ENCODE measurements around the gene PHPT1. TPM values are rescaled to one million over a fixed set of nuclear protein-coding genes. Genes with fewer than 3 reads are reported as not detected.

PHPT1 gene
- total and polyA plus RNA-seq, 2 experiments from 2014 or later: 86.2 to 437 TPM

DNA sequence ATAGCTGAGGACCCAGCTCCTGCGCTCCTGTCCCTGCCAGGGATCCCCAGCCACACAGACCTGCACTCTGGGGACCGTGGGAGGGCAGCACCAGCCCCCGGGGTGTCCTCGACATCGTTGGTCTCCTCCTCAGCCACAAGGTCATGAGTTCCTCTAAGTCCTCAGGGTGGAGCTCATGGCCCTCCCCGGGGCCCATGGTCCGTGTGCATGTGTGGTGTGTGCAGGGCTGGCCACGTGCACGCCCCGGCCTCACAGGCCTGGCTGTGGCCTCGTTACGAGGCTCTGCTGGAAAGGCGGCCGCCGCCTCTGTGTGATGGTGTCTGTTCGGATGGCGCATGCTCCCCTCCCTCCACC, 23.0 kb upstream of the PHPT1 start:
- peaks cover 31% of the 10 kb centered on the region for H3K36me3 Mint-ChIP-seq (ENCODE audit: low read depth)
- no peaks in the 10 kb centered on the region for H3K9me3 Mint-ChIP-seq
- Histone ChIP-seq H3K9me2 (ENCODE audit: insufficient read depth) (no peaks in the 10 kb centered on the region), H3K4me2 (no peak overlapping the region), H3K27me3 (ENCODE audit: insufficient read depth) (no peaks in the 10 kb centered on the region), H3K36me3 (ENCODE audit: insufficient read depth) (no peaks in the 10 kb centered on the region), H3F3A (replicated peaks; ENCODE audit: low read depth) (peaks cover 5% of the 10 kb centered on the region; the same call in 1 of the 2 replicates), H3K79me2 (replicated peaks; ENCODE audit: insufficient read depth) (peaks cover 12% of the 10 kb centered on the region; the same call in 1 of the 2 replicates), H2AFZ (no peak overlapping the region), H4K20me1 (replicated peaks; ENCODE audit: insufficient read depth) (no peaks in the 10 kb centered on the region; the same call in none of the 2 replicates), H3K27ac (ENCODE audit: low read depth) (no peak overlapping the region), H3K4me3 (no peak overlapping the region), H3K4me1 (ENCODE audit: insufficient read depth) (no peaks in the 10 kb centered on the region)
- ATAC-seq: no peak
- no peak overlapping the region for H3K27ac Mint-ChIP-seq
- no peak for TF ChIP-seq NANOG (IDR thresholded peaks at IDR 0.05; ENCODE audit: borderline replicate concordance)
- peaks cover 5% of the 10 kb centered on the region for H3K27me3 Mint-ChIP-seq (ENCODE audit: insufficient read depth, low read depth, poor library complexity)
- no peak overlapping the region for H3K4me3 Mint-ChIP-seq
- peaks cover 5% of the 10 kb centered on the region; the same call in 2 of the 3 replicates for H3K4me1 Mint-ChIP-seq
- no peak for DNase-seq (ENCODE audit: low spot score)

DNA sequence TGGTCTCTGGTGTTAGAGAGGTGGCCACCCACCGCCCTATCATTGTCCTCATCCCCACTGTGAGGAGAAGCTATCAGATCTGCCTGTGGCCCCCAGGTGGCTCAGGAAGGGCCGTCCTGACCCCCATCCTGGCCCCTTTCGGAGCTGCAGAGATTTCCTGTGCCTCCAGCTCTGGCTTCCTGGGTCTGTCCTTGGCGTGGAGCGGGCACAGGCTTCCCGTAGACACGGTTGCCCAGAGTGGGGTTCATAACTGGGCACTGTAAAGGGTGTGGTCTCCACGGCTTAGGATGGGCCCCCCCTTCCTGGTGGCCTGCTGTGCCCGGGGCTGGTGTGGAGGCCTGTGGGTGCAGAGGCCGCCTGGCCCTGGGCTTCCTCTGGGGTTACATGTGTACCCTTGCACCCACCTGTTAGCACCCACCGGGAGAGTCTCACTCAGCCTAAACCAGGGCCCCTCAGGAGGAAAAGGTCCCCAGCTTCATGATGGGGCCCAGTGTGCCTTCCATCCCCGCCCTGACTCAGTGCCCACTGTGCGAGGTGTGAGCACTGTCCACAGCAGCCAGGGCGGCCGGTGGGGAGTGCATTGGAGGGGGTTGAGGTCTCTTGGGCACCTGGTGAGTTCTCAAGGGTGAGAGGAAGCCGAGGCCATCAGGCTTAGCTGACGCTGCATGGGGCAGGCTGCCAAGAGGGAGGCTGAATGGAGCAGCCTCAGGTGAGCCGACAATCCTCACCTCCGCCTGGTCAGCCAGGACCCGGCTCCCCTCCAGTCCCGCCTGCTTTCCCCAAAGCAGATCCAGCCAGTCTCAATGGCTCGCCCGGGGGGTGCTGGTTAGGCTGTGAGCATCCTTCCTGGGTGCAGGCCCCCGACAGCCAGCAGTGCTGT, 22.3 kb upstream of the PHPT1 start:
- DNase-seq (ENCODE audit: low spot score) (no peak), ATAC-seq (no peak)
- Histone ChIP-seq H3K27ac (ENCODE audit: low read depth) (no peak overlapping the region), H3K4me3 (no peak overlapping the region), H3K36me3 (ENCODE audit: insufficient read depth) (no peaks in the 10 kb centered on the region), H3K4me2 (no peak overlapping the region), H3K9me2 (ENCODE audit: insufficient read depth) (no peaks in the 10 kb centered on the region), H3K79me2 (replicated peaks; ENCODE audit: insufficient read depth) (peaks cover 9% of the 10 kb centered on the region; the same call in 1 of the 2 replicates), H3K27me3 (ENCODE audit: insufficient read depth) (no peaks in the 10 kb centered on the region), H3K4me1 (ENCODE audit: insufficient read depth) (no peaks in the 10 kb centered on the region), H2AFZ (no peak overlapping the region), H3F3A (replicated peaks; ENCODE audit: low read depth) (peaks cover 5% of the 10 kb centered on the region; the same call in 1 of the 2 replicates), H4K20me1 (replicated peaks; ENCODE audit: insufficient read depth) (no peaks in the 10 kb centered on the region; the same call in none of the 2 replicates)
- H3K4me1 Mint-ChIP-seq: peaks cover 3% of the 10 kb centered on the region; the same call in 2 of the 3 replicates
- H3K27ac Mint-ChIP-seq: no peak overlapping the region
- no peak overlapping the region for H3K4me3 Mint-ChIP-seq
- TF ChIP-seq STAT1 (IDR thresholded peaks at IDR 0.05; ENCODE audit: unreplicated experiment): no peak
- no peak for TF ChIP-seq EZH2 (IDR thresholded peaks at IDR 0.05; ENCODE audit: low read depth, unreplicated experiment)
- peaks cover 38% of the 10 kb centered on the region for H3K36me3 Mint-ChIP-seq (ENCODE audit: low read depth)
- peaks cover 5% of the 10 kb centered on the region for H3K27me3 Mint-ChIP-seq (ENCODE audit: insufficient read depth, low read depth, poor library complexity)
- H3K9me3 Mint-ChIP-seq: no peaks in the 10 kb centered on the region

DNA sequence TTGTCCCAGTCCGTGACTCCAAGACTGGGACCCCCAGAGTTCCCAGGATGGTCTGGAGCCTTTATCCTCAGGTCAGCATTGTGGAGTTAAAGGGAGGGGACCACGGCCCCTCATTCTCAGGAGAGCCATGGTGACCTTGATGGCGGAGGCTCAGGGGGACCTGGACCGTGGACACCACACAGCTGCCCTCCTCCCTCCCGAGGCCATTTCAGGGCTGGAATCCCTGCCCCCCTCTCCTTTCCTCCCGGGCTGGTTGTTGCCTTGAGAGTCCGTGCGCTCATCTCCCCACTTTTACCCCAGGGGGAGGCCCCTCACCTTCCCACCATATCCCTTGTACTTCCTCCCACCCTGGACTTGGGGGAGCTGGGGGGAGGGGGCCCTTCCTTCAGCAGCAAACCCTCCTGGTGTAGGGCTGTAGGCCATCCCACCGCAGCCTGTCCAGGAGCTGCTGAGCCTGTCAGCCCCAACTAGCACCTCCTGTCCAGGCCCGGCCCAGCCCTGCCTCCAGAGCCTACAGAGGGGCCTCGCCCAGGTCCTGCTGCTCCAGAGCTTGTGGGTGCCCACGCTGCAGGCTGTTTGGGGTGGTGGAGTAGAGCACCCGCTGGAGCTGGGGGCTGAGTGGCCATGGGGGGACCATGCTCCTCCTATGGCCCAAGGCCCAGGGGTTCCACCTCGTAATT, 21.3 kb upstream of the PHPT1 start:
- ATAC-seq: no peak
- Mint-ChIP-seq H3K4me3 (no peak overlapping the region), H3K9me3 (no peaks in the 10 kb centered on the region), H3K27me3 (ENCODE audit: insufficient read depth, low read depth, poor library complexity) (peaks cover 5% of the 10 kb centered on the region), H3K36me3 (ENCODE audit: low read depth) (peaks cover 45% of the 10 kb centered on the region), H3K27ac (no peak overlapping the region), H3K4me1 (peaks cover 3% of the 10 kb centered on the region; the same call in 2 of the 3 replicates)
- H3K79me2 ChIP-seq (replicated peaks; ENCODE audit: insufficient read depth): no peaks in the 10 kb centered on the region
- H4K20me1 ChIP-seq (replicated peaks; ENCODE audit: insufficient read depth): no peaks in the 10 kb centered on the region; the same call in none of the 2 replicates
- no peaks in the 10 kb centered on the region for H3K27me3 ChIP-seq (ENCODE audit: insufficient read depth)
- no peaks in the 10 kb centered on the region for H3K4me1 ChIP-seq (ENCODE audit: insufficient read depth)
- H3K36me3 ChIP-seq (ENCODE audit: insufficient read depth): no peaks in the 10 kb centered on the region
- no peaks in the 10 kb centered on the region for H3K9me2 ChIP-seq (ENCODE audit: insufficient read depth)
- H3K4me2 ChIP-seq: no peak overlapping the region
- no peak for DNase-seq (ENCODE audit: low spot score)
- no peak overlapping the region for H2AFZ ChIP-seq
- no peak overlapping the region for H3K27ac ChIP-seq (ENCODE audit: low read depth)
- no peak overlapping the region for H3K4me3 ChIP-seq
- H3F3A ChIP-seq (replicated peaks; ENCODE audit: low read depth): peaks cover 5% of the 10 kb centered on the region; the same call in 1 of the 2 replicates
- TF ChIP-seq NANOG (IDR thresholded peaks at IDR 0.05; ENCODE audit: borderline replicate concordance) (no peak), ETS1 (IDR thresholded peaks at IDR 0.05) (no peak), CREB1 (CRISPR knock-in tag; IDR thresholded peaks at IDR 0.05; ENCODE audit: low read depth) (no peak), ZNF114 (CRISPR knock-in tag; IDR thresholded peaks at IDR 0.05) (no peak)
- TF ChIP-seq, protein P1, sequence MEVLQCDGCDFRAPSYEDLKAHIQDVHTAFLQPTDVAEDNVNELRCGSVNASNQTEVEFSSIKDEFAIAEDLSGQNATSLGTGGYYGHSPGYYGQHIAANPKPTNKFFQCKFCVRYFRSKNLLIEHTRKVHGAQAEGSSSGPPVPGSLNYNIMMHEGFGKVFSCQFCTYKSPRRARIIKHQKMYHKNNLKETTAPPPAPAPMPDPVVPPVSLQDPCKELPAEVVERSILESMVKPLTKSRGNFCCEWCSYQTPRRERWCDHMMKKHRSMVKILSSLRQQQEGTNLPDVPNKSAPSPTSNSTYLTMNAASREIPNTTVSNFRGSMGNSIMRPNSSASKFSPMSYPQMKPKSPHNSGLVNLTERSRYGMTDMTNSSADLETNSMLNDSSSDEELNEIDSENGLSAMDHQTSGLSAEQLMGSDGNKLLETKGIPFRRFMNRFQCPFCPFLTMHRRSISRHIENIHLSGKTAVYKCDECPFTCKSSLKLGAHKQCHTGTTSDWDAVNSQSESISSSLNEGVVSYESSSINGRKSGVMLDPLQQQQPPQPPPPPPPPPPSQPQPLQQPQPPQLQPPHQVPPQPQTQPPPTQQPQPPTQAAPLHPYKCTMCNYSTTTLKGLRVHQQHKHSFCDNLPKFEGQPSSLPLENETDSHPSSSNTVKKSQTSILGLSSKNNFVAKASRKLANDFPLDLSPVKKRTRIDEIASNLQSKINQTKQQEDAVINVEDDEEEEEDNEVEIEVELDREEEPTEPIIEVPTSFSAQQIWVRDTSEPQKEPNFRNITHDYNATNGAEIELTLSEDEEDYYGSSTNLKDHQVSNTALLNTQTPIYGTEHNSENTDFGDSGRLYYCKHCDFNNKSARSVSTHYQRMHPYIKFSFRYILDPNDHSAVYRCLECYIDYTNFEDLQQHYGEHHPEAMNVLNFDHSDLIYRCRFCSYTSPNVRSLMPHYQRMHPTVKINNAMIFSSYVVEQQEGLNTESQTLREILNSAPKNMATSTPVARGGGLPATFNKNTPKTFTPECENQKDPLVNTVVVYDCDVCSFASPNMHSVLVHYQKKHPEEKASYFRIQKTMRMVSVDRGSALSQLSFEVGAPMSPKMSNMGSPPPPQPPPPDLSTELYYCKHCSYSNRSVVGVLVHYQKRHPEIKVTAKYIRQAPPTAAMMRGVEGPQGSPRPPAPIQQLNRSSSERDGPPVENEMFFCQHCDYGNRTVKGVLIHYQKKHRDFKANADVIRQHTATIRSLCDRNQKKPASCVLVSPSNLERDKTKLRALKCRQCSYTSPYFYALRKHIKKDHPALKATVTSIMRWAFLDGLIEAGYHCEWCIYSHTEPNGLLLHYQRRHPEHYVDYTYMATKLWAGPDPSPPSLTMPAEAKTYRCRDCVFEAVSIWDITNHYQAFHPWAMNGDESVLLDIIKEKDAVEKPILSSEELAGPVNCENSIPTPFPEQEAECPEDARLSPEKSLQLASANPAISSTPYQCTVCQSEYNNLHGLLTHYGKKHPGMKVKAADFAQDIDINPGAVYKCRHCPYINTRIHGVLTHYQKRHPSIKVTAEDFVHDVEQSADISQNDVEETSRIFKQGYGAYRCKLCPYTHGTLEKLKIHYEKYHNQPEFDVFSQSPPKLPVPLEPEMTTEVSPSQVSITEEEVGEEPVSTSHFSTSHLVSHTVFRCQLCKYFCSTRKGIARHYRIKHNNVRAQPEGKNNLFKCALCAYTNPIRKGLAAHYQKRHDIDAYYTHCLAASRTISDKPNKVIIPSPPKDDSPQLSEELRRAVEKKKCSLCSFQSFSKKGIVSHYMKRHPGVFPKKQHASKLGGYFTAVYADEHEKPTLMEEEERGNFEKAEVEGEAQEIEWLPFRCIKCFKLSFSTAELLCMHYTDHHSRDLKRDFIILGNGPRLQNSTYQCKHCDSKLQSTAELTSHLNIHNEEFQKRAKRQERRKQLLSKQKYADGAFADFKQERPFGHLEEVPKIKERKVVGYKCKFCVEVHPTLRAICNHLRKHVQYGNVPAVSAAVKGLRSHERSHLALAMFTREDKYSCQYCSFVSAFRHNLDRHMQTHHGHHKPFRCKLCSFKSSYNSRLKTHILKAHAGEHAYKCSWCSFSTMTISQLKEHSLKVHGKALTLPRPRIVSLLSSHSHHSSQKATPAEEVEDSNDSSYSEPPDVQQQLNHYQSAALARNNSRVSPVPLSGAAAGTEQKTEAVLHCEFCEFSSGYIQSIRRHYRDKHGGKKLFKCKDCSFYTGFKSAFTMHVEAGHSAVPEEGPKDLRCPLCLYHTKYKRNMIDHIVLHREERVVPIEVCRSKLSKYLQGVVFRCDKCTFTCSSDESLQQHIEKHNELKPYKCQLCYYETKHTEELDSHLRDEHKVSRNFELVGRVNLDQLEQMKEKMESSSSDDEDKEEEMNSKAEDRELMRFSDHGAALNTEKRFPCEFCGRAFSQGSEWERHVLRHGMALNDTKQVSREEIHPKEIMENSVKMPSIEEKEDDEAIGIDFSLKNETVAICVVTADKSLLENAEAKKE (CRISPR knock-in tag; IDR thresholded peaks at IDR 0.05): no peak

Measured in GM23338 (cell line).